Activated naive CD8-positive, alpha-beta T cell treated with anti-CD3 and anti-CD28 coated beads for 36 hours (primary cell): Measurements from ENCODE around the gene LRRTM4. TPM values are rescaled to one million over a fixed set of nuclear protein-coding genes. Genes with fewer than 3 reads are reported as not detected.

Experiments
- DNase-seq: peaks from one replicate; pipeline ENCODE4 v3.0.0; 2021
- H3K27ac Mint-ChIP-seq: one replicate; pipeline ENCODE4 v1.8.0; 2022; ENCODE audit warnings: mild to moderate bottlenecking, moderate library complexity, mixed read lengths
- H3K27me3 Mint-ChIP-seq: one replicate; pipeline ENCODE4 v1.8.0; 2022; ENCODE audit warnings: mild to moderate bottlenecking, mixed read lengths
- H3K36me3 Mint-ChIP-seq: one replicate; pipeline ENCODE4 v1.8.0; 2021; ENCODE audit warnings: mild to moderate bottlenecking, mixed read lengths
- H3K4me1 Mint-ChIP-seq: one replicate; pipeline ENCODE4 v1.8.0; 2021; ENCODE audit warnings: mixed read lengths
- H3K4me3 Mint-ChIP-seq: one replicate; pipeline ENCODE4 v1.8.0; 2022; ENCODE audit warnings: mild to moderate bottlenecking, moderate library complexity, mixed read lengths
- H3K9me3 Mint-ChIP-seq: one replicate; pipeline ENCODE4 v1.8.0; 2022; ENCODE audit warnings: mixed read lengths
- total RNA-seq, 2 experiments: library from RNA; stranded (reverse); gene quantifications; one replicate each; pipeline ENCODE4 v1.2.3, GENCODE V29; 2021

The LRRTM4 gene
- total RNA-seq, 2 experiments from 2014 or later: not detected

DNA sequence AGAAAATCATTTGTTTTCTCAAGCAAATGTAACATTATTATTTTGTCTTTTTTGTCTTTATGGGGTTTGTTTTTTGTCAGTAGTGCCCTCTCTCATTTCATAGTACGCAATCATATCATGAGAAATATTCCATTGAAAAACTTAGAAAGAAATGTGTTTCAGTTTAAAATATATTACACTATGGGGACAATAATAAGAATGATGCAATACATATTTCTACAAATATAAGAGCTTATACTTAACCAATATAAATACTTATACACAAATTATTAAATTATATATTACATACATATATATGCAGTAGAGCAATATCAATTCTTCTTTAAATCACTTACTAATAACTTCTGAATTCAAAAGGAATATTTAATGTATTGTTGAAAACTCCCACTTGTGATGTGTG is 13.7 kb downstream of the LRRTM4 start:
- H3K36me3 Mint-ChIP-seq: no peaks in the 10 kb centered on the region
- H3K9me3 Mint-ChIP-seq: peaks cover 3% of the 10 kb centered on the region
- no peak for DNase-seq
- H3K27ac Mint-ChIP-seq: no peak overlapping the region
- H3K4me3 Mint-ChIP-seq: no peak overlapping the region
- H3K4me1 Mint-ChIP-seq: no peaks in the 10 kb centered on the region
- H3K27me3 Mint-ChIP-seq: no peaks in the 10 kb centered on the region

GRCh38 chr2:77507657-77508056 is 14.5 kb downstream of the LRRTM4 start:
- Mint-ChIP-seq H3K27me3 (no peaks in the 10 kb centered on the region), H3K36me3 (no peaks in the 10 kb centered on the region), H3K4me3 (no peak overlapping the region), H3K4me1 (no peaks in the 10 kb centered on the region), H3K27ac (no peak overlapping the region), H3K9me3 (peaks cover 3% of the 10 kb centered on the region)
- DNase-seq: no peak

DNA sequence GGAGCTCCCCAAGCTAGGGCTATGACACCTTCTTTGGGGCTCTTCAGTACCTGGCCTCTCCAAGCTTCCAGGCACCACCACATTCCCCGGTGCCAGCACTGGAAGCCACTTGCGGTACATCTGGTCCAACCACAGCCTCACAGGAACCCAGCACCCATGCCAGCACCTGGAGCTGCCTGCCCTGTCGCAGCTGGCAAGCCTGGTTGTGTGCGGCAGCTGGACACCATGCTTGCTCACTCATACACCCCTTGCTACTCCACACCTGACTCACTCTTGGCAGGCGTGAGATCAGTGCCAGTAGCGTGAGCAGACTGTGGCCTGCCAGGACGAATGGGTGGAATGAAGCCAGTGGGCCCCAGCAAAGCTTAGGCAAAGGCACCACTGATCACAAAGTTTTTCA is 34.0 kb downstream of the LRRTM4 start:
- Mint-ChIP-seq H3K27ac (no peak overlapping the region), H3K4me1 (no peaks in the 10 kb centered on the region), H3K27me3 (no peaks in the 10 kb centered on the region), H3K9me3 (peaks cover 7% of the 10 kb centered on the region), H3K36me3 (no peaks in the 10 kb centered on the region), H3K4me3 (no peak overlapping the region)
- no peak for DNase-seq

DNA sequence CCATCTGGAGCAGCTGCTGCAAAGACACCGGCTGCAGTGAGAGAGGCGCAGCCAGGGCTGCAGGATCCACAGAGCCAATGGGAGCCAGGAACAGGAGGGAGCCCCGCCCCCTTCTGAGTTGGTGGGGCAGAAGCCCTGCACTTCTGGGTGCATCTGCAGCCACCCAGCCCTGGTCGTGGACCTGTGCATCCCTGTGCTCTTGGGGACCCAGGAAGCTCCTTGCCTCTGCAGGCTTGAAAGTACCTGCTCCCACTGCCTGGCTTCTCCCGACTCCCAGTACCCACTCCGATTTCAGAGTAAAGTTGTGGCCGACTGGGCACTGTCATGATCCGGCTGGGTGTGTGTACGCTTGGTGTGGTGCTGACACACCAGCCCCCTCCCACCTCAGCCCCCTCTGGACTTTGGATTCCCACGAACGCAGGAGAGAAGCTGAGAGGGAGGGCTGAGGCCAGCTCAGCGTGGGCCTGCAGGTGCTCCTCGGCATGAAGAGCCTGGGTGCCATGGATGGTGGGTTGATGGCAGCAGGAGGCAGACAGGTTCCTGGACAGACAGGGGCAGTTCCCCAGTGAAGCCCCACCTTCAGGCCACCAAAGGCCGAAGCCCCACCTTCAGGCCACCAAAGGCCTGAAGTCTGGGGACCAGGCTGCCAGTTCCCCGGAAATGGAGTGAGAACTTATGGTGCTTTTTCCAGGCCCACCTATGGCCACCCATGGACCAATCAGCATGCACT is 34.9 kb downstream of the LRRTM4 start:
- DNase-seq: no peak
- Mint-ChIP-seq H3K36me3 (no peaks in the 10 kb centered on the region), H3K4me1 (no peaks in the 10 kb centered on the region), H3K9me3 (peaks cover 7% of the 10 kb centered on the region), H3K27ac (no peak overlapping the region), H3K27me3 (no peaks in the 10 kb centered on the region), H3K4me3 (no peak overlapping the region)

DNA sequence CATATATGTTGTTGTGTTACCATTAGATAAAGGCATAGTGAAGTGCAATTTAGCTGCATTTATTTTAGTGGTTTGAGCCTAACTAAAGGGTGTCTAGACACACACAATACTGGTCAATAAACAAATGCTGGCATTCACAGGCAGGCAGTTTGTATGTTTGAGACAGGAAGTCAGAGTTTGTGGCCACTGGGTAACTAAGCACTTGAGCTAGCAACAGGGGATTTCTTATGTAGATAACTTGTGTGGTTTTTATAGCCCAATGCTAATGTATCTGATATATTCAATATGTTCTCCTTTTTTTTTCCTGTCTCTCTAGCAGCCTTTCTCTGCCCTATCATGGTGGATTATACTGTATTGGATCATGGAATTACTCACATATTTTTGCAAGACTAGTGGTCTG is 38.1 kb downstream of the LRRTM4 start:
- no peak for DNase-seq
- H3K4me3 Mint-ChIP-seq: no peak overlapping the region
- H3K4me1 Mint-ChIP-seq: no peaks in the 10 kb centered on the region

DNA sequence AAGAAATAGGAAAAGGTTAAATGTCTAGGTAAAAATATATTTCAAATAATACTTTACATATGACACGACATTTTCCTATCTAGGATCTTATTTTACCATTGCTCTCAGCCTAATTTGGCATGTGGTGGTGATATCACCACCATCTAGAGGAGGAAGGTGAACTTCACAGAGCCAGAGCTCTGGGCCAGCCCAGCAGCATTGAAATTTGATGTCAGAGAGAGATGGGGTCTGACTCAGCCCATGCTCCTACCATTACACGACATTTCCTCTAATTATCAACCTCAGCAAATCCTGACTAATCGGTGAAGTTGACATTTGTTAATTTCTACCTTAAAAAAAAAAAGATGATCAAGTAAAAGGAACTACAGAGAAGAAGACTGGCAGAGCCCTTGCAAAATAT is 42.3 kb downstream of the LRRTM4 start:
- Mint-ChIP-seq H3K4me3 (no peak overlapping the region), H3K9me3 (peaks cover 9% of the 10 kb centered on the region), H3K27me3 (no peaks in the 10 kb centered on the region), H3K36me3 (no peaks in the 10 kb centered on the region), H3K4me1 (no peaks in the 10 kb centered on the region), H3K27ac (no peak overlapping the region)
- no peak for DNase-seq

More for the DNA sequence above, 38.1 kb downstream of the LRRTM4 start:
- peaks cover 6% of the 10 kb centered on the region for H3K9me3 Mint-ChIP-seq
- no peaks in the 10 kb centered on the region for H3K36me3 Mint-ChIP-seq
- no peak overlapping the region for H3K27ac Mint-ChIP-seq
- H3K27me3 Mint-ChIP-seq: no peaks in the 10 kb centered on the region

DNA sequence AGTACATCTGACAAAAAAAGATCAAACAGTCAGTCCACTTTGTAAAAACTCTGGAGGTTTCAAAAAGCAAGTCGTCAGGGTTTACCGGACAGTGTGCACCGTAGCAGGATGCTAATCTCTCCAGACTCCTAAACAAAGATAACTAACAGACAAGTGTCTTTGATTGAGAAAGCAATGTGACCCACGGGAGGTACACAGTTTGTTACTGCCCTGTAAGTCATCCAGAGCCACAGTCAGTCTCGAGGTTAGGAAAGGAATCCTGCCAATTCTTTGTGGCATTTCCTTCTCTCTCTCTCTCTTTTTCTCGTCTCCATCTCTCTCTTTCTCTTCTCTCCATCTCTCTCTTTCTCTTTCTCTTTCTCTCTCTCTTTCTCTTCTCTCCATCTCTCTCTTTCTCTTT is 42.8 kb downstream of the LRRTM4 start:
- H3K4me3 Mint-ChIP-seq: no peak overlapping the region
- no peak for DNase-seq
- H3K27me3 Mint-ChIP-seq: no peaks in the 10 kb centered on the region
- H3K9me3 Mint-ChIP-seq: peaks cover 10% of the 10 kb centered on the region
- no peaks in the 10 kb centered on the region for H3K36me3 Mint-ChIP-seq
- H3K27ac Mint-ChIP-seq: no peak overlapping the region
- H3K4me1 Mint-ChIP-seq: no peaks in the 10 kb centered on the region

- H3K27me3 Mint-ChIP-seq: no peaks in the 10 kb centered on the region
- no peak overlapping the region for H3K27ac Mint-ChIP-seq
- DNase-seq: no peak
- no peak overlapping the region for H3K4me3 Mint-ChIP-seq
- no peaks in the 10 kb centered on the region for H3K4me1 Mint-ChIP-seq
- H3K36me3 Mint-ChIP-seq: no peaks in the 10 kb centered on the region
- H3K9me3 Mint-ChIP-seq: peaks cover 12% of the 10 kb centered on the region
Measured at GRCh38 chr2:77470096-77470495, 52.1 kb downstream of the LRRTM4 start.

GRCh38 chr2:77469106-77469505 is 53.1 kb downstream of the LRRTM4 start:
- no peak for DNase-seq
- Mint-ChIP-seq H3K4me3 (no peak overlapping the region), H3K4me1 (no peaks in the 10 kb centered on the region), H3K27ac (no peak overlapping the region), H3K27me3 (no peaks in the 10 kb centered on the region), H3K36me3 (no peaks in the 10 kb centered on the region), H3K9me3 (peaks cover 9% of the 10 kb centered on the region)

GRCh38 chr2:77459840-77460239 is 62.3 kb downstream of the LRRTM4 start:
- H3K36me3 Mint-ChIP-seq: no peaks in the 10 kb centered on the region
- DNase-seq: no peak
- H3K9me3 Mint-ChIP-seq: peaks cover 1% of the 10 kb centered on the region

GRCh38 chr2:77458216-77458615 is 64.0 kb downstream of the LRRTM4 start:
- no peak overlapping the region for H3K27ac Mint-ChIP-seq
- H3K9me3 Mint-ChIP-seq: peaks cover 1% of the 10 kb centered on the region
- no peaks in the 10 kb centered on the region for H3K36me3 Mint-ChIP-seq
- no peaks in the 10 kb centered on the region for H3K27me3 Mint-ChIP-seq
- no peaks in the 10 kb centered on the region for H3K4me1 Mint-ChIP-seq
- H3K4me3 Mint-ChIP-seq: no peak overlapping the region
- DNase-seq: no peak

More at GRCh38 chr2:77459840-77460239, 62.3 kb downstream of the LRRTM4 start:
- no peaks in the 10 kb centered on the region for H3K4me1 Mint-ChIP-seq
- no peaks in the 10 kb centered on the region for H3K27me3 Mint-ChIP-seq
- no peak overlapping the region for H3K27ac Mint-ChIP-seq
- no peak overlapping the region for H3K4me3 Mint-ChIP-seq

GRCh38 chr2:77457665-77458064 is 64.5 kb downstream of the LRRTM4 start:
- Mint-ChIP-seq H3K27ac (no peak overlapping the region), H3K4me3 (no peak overlapping the region), H3K4me1 (no peaks in the 10 kb centered on the region), H3K27me3 (no peaks in the 10 kb centered on the region), H3K36me3 (no peaks in the 10 kb centered on the region), H3K9me3 (peaks cover under 1% of the 10 kb centered on the region)
- DNase-seq: no peak

DNA sequence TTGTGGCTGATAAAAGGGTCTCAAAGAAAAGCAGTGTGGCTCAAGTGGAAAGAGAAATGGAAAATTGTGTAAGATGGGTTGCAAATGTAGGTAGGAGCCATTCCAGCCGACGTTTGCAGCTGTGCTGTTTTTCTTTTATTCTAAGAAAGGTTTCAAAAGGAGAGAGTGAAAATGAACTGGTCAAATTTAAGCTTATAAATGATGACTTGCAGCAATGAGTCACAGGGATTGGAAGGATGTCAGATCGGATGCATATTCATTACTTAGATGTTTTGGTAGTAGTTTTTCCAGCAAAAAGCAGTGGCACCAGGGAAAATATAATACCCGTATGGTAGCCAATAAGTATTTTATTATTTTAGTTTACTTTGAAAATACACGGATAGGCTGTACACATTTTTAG is 79.1 kb downstream of the LRRTM4 start:
- H3K9me3 Mint-ChIP-seq: peaks cover 7% of the 10 kb centered on the region
- H3K27ac Mint-ChIP-seq: no peak overlapping the region
- H3K4me1 Mint-ChIP-seq: no peaks in the 10 kb centered on the region
- no peaks in the 10 kb centered on the region for H3K36me3 Mint-ChIP-seq
- H3K4me3 Mint-ChIP-seq: no peak overlapping the region
- DNase-seq: no peak
- H3K27me3 Mint-ChIP-seq: no peaks in the 10 kb centered on the region

DNA sequence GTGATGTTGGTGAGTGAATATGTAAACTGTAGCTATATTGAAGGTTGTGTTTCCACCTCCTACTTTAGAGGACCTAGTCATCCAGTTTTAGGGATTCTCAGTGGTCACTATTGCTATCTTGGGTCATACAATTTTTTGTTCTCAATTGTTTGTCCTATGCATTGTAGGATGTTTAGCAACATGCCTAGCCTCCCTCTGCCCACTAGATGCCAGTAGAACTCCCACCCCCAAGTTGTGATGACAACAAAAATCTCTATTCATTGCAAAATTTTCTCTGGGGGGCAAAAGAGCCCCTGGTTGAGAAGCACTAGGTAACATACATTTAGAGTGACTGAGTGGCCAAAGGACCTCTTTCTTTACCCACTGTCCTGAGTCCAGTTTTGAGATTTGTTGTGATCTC is 87.3 kb downstream of the LRRTM4 start:
- no peaks in the 10 kb centered on the region for H3K27me3 Mint-ChIP-seq
- peaks cover 2% of the 10 kb centered on the region for H3K9me3 Mint-ChIP-seq
- no peaks in the 10 kb centered on the region for H3K4me1 Mint-ChIP-seq
- H3K27ac Mint-ChIP-seq: no peak overlapping the region
- no peak overlapping the region for H3K4me3 Mint-ChIP-seq
- DNase-seq: no peak
- H3K36me3 Mint-ChIP-seq: no peaks in the 10 kb centered on the region

GRCh38 chr2:77428946-77429345 is 93.2 kb downstream of the LRRTM4 start:
- H3K27ac Mint-ChIP-seq: no peak overlapping the region
- H3K36me3 Mint-ChIP-seq: no peaks in the 10 kb centered on the region
- no peaks in the 10 kb centered on the region for H3K4me1 Mint-ChIP-seq
- no peaks in the 10 kb centered on the region for H3K27me3 Mint-ChIP-seq
- H3K4me3 Mint-ChIP-seq: no peak overlapping the region
- H3K9me3 Mint-ChIP-seq: peaks cover 12% of the 10 kb centered on the region
- DNase-seq: no peak

DNA sequence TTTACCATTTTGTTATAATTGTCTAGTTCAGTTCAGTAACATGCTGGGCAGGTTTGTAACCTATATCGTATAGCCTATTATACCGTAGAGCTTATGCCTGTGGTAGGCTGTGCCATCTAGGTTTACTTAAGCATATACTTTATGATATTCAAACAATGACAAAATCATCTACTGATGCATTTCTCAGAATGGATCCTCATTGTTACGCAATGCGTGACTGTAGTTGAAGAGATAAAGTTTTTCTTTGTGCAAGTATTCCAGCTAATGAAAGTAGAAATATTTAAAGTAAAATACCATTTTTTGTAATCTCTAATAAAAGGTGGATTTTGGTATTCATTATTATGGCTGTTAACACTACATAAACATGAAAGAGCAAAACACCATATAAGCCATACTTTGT is 100.2 kb downstream of the LRRTM4 start:
- H3K4me3 Mint-ChIP-seq: no peak overlapping the region
- no peak overlapping the region for H3K27ac Mint-ChIP-seq
- H3K36me3 Mint-ChIP-seq: no peaks in the 10 kb centered on the region
- peaks cover 7% of the 10 kb centered on the region for H3K9me3 Mint-ChIP-seq
- DNase-seq: no peak
- no peaks in the 10 kb centered on the region for H3K27me3 Mint-ChIP-seq
- H3K4me1 Mint-ChIP-seq: no peaks in the 10 kb centered on the region
